Activated CD4-positive, alpha-beta T cell treated with anti-CD3 and anti-CD28 coated beads, Interleukin-2, amount 50 U/mL, for 48 hours (primary cell): ENCODE results near the gene TNS2.
A peak's percentile ranks its signal among the peaks of the same experiment; 100 is the strongest.

Experiments
- DNase-seq, 2 experiments: peaks; one replicate each; pipeline ENCODE4 v3.0.0-alpha.2; 2020

The TNS2 gene

GRCh38 chr12:53058674-53059433 is 9.0 kb downstream of the TNS2 start:
- no peak for DNase-seq

- no peak for DNase-seq
These were observed 9.7 kb downstream of the TNS2 start for GRCh38 chr12:53059434-53060063.

GRCh38 chr12:53060064-53060720 is 10.3 kb downstream of the TNS2 start:
- no peak for DNase-seq

- no peak for DNase-seq
These were observed 10.9 kb downstream of the TNS2 start for GRCh38 chr12:53060721-53061276.

- no peak for DNase-seq
These were observed 11.6 kb downstream of the TNS2 start for GRCh38 chr12:53061404-53062010.

GRCh38 chr12:53062011-53062961 is 12.4 kb downstream of the TNS2 start:
- DNase-seq: no peak

GRCh38 chr12:53062977-53063707 is 13.3 kb downstream of the TNS2 start:
- no peak for DNase-seq

- no peak for DNase-seq
These were observed 14.1 kb downstream of the TNS2 start for GRCh38 chr12:53063708-53064612.

- no peak for DNase-seq
These were observed 15.0 kb downstream of the TNS2 start for GRCh38 chr12:53064613-53065436.

GRCh38 chr12:53065470-53065869 is 15.6 kb downstream of the TNS2 start:
- no peak for DNase-seq

GRCh38 chr12:53065975-53066931 is 16.4 kb downstream of the TNS2 start:
- peak; percentile 77 to 81 for DNase-seq

GRCh38 chr12:53067074-53067992 is 17.5 kb downstream of the TNS2 start:
- no peak for DNase-seq

GRCh38 chr12:53067993-53068770 is 18.3 kb downstream of the TNS2 start:
- no peak for DNase-seq

GRCh38 chr12:53068811-53069585 is 19.1 kb downstream of the TNS2 start:
- DNase-seq: no peak
